ENCODE data around the gene PPP1R14C. TPM values are rescaled to one million over a fixed set of nuclear protein-coding genes. Genes with fewer than 3 reads are reported as not detected.

PPP1R14C gene
- total RNA-seq, 2 experiments from 2014 or later = 0.21 TPM; not detected in 1

- Mint-ChIP-seq H3K27ac (peak overlapping the region; percentile 10), H3K36me3 (ENCODE audit: low read depth) (no peaks in the 10 kb centered on the region), H3K27me3 (peaks cover 36% of the 10 kb centered on the region), H3K4me1 (peaks cover 30% of the 10 kb centered on the region), H3K4me3 (no peak overlapping the region), H3K9me3 (ENCODE audit: low read depth) (no peaks in the 10 kb centered on the region)
- ChIA-PET POLR2A (no interaction called here), CTCF (interaction anchor here (0.6 to 1.5 kb wide), 3 partner anchors 33 to 191 kb away, joined by 3 to 6 read pairs (median 4); no protein-coding TSS in a partner anchor)
- ATAC-seq (peak; percentile 83), DNase-seq (no peak)
- intact Hi-C loops (cut with DNase I, micrococcal nuclease) = loop anchor here (1.0 to 5.0 kb wide), 2 partner anchors 87 to 89 kb away; no protein-coding TSS in a partner anchor
Observed at GRCh38 chr6:150256618-150257272, 113.9 kb downstream of the PPP1R14C start.

DNA sequence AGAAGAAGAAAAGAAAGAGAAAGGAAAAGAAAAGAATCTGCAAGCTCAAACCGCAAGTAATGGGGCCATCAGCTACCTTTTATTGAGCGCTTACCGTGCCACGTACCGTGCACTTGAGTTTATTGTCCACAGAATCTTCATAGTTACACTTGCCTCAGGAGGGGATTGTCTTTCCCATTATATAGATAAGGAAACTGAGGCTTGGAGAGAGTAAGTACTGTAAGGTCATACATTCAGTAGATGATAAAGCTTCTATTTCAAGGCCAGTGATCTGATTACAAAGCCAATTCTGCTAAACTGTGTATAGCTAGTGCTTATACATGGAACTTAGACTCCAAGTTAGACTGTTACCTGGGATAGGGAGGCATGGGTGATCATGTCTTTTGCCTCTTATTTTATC lies 115.5 kb downstream of the PPP1R14C start:
- Mint-ChIP-seq H3K9me3 (ENCODE audit: low read depth) (no peaks in the 10 kb centered on the region), H3K4me3 (no peak overlapping the region), H3K36me3 (ENCODE audit: low read depth) (no peaks in the 10 kb centered on the region), H3K4me1 (peaks cover 22% of the 10 kb centered on the region), H3K27ac (no peak overlapping the region), H3K27me3 (peaks cover 32% of the 10 kb centered on the region)
- ChIA-PET POLR2A (no interaction called here), CTCF (interaction anchor here (0.7 to 1.1 kb wide), 3 partner anchors 14 to 177 kb away, joined by 3 to 4 read pairs (median 3); no protein-coding TSS in a partner anchor)
- intact Hi-C loops (cut with DNase I, micrococcal nuclease) = loop anchor here in 1 of 2 experiments (5.0 kb wide), 1 partner anchor 91 kb away; no protein-coding TSS in a partner anchor
- ATAC-seq (no peak), DNase-seq (no peak)

DNA sequence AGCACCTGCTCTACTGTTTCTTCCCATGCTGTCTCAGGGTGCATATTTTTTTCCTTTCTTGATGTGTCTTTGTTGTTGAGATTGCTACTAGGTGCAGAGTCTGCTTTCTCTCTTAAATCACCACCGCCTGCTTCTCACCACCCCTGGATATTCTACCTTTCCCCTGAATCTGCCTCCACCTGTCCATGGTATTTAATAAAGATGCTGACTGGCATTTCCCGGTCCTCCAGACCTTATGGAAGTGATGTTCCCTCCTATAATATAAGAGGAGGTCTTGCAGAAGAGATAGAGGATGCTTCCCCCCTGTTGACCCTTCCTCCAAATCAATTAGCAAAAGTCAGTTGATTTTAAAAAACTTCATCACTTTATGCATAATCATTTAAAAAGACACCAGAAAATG lies 118.1 kb downstream of the PPP1R14C start:
- ChIA-PET POLR2A (no interaction called here), CTCF (interaction anchor here (1.6 kb wide), 1 partner anchor 10 kb away, joined by 3 read pairs; no protein-coding TSS in a partner anchor)
- no peak for DNase-seq
- no peak overlapping the region for H3K4me3 Mint-ChIP-seq
- ATAC-seq = no peak
- intact Hi-C loops (cut with DNase I, micrococcal nuclease) = no loop called here
- H3K27ac Mint-ChIP-seq = no peak overlapping the region
- no peaks in the 10 kb centered on the region for H3K36me3 Mint-ChIP-seq (ENCODE audit: low read depth)
- H3K4me1 Mint-ChIP-seq = peaks cover 13% of the 10 kb centered on the region
- no peaks in the 10 kb centered on the region for H3K9me3 Mint-ChIP-seq (ENCODE audit: low read depth)
- H3K27me3 Mint-ChIP-seq = peaks cover 14% of the 10 kb centered on the region

DNA sequence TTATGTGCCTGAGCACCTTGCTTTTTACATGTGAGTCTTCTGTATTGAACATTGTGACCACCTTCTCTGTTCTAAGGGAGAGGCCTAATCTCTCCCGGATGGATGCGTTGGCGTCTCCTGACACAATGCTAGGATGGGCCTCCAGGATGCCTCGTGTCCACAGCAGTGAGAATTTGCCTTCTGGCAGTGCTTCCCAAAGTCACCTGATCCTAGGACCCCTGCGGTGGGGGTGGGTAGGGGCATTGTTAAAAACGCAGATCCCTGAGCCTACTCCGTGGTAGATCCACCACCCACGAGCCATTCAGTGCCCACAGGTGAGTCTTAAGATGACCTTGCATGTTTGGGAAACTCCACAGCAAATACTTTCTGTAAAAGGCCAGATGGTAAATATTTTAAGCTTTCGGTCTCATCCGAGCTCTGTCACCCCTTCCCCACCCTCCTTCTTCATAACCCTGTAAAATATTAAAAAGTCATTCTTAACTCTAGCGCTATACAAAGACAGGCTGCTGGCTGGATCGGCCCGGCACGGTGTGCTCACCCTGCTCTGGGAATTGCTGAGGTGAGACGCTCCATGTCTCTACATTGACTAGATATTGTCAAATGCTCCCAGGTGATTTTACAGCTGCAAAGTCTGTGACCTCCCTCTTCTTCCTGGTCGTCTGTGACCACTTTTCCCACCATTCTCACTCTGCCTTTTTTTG lies 119.3 kb downstream of the PPP1R14C start:
- Mint-ChIP-seq H3K9me3 (ENCODE audit: low read depth) (no peaks in the 10 kb centered on the region), H3K4me1 (peaks cover 2% of the 10 kb centered on the region), H3K4me3 (no peak overlapping the region), H3K27ac (no peak overlapping the region), H3K36me3 (ENCODE audit: low read depth) (no peaks in the 10 kb centered on the region), H3K27me3 (peaks cover 6% of the 10 kb centered on the region)
- ChIA-PET CTCF (no interaction called here), POLR2A (no interaction called here)
- ATAC-seq (no peak), DNase-seq (no peak)
- intact Hi-C loops (cut with DNase I, micrococcal nuclease) = no loop called here

- Mint-ChIP-seq H3K9me3 (ENCODE audit: low read depth) (no peaks in the 10 kb centered on the region), H3K27ac (no peak overlapping the region), H3K4me1 (peaks cover 2% of the 10 kb centered on the region), H3K4me3 (no peak overlapping the region), H3K27me3 (peaks cover 6% of the 10 kb centered on the region), H3K36me3 (ENCODE audit: low read depth) (no peaks in the 10 kb centered on the region)
- DNase-seq (peak; percentile 44), ATAC-seq (peak; percentile 26)
- intact Hi-C loops (cut with DNase I, micrococcal nuclease) = no loop called here
- ChIA-PET POLR2A (no interaction called here), CTCF (no interaction called here)
Observed at GRCh38 chr6:150263765-150264404, 121.0 kb downstream of the PPP1R14C start.

DNA sequence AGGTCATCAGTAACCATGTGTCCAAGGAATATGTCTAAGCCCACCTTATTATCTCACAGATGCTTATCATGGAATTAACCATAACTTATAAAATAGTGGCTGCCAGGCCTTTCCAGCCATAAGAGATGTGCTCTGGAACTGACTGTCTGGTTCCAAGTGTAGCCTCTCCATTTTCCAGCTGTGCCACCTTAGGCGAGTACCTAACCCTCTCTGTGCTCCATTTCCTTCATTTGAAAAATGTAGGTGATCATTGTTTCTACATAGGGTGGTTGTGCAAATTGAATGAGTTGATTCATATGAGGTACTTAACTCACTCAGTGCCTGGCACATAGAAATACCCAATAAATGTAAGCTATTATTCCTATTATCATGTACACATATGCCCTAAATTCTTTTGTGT lies 123.5 kb downstream of the PPP1R14C start:
- no peak for DNase-seq
- Mint-ChIP-seq H3K27ac (no peak overlapping the region), H3K4me1 (peaks cover 2% of the 10 kb centered on the region), H3K27me3 (no peaks in the 10 kb centered on the region), H3K9me3 (ENCODE audit: low read depth) (no peaks in the 10 kb centered on the region), H3K36me3 (ENCODE audit: low read depth) (no peaks in the 10 kb centered on the region), H3K4me3 (no peak overlapping the region)
- POLR2A ChIA-PET = no interaction called here
- ATAC-seq = no peak
- intact Hi-C loops (cut with DNase I, micrococcal nuclease) = no loop called here
- CTCF ChIA-PET = no interaction called here

- CTCF ChIA-PET = interaction anchor here (0.8 kb wide), 1 partner anchor 219 kb away, joined by 3 read pairs; no protein-coding TSS in a partner anchor
- Mint-ChIP-seq H3K27ac (no peak overlapping the region), H3K9me3 (ENCODE audit: low read depth) (no peaks in the 10 kb centered on the region), H3K36me3 (ENCODE audit: low read depth) (no peaks in the 10 kb centered on the region), H3K27me3 (no peaks in the 10 kb centered on the region), H3K4me3 (no peak overlapping the region), H3K4me1 (peaks cover 2% of the 10 kb centered on the region)
- DNase-seq (no peak), ATAC-seq (no peak)
- intact Hi-C loops (cut with DNase I, micrococcal nuclease) = no loop called here
- POLR2A ChIA-PET = no interaction called here
Observed at GRCh38 chr6:150266963-150267685, 124.3 kb downstream of the PPP1R14C start.

DNA sequence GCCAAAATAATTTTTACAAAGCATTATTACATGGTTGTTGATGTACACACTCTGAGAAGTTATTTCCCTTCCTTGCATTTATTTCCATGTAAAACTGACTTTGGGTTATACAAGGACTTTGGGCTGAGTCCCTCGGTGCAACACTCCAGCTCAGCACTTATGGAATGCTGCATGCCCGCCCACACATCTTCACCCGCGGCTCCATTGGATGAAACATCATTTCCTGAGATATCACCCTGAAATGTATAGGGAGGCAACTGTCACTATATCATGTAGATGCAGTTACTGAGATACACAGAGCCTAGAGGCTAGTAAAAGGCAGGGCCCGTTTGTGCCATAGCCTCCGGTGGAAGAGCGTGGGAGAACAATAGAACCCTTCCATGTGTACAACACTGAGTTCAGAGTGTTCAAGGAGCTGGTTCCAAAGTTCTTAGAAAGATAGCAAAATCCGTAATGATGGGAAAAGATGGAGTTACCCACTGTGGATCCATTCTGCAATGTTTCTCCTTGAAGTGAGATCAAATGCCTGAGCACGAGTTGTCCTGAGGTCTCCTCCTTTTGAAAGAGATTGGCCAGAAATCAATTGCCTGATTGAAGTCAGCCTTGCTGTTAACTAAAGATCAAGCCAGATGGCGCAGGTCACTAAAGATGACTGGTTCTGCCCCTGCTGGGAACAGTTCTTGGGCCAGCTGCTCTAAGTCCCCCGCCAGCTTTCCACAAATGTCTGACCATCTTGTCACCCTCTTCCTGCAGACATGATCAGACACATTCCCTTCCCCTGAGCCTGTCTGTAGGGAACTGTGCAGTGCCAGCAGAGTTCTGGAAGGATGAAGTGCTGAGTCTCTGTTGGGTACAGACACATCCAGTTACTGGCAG lies 125.1 kb downstream of the PPP1R14C start:
- Mint-ChIP-seq H3K36me3 (ENCODE audit: low read depth) (no peaks in the 10 kb centered on the region), H3K4me3 (no peak overlapping the region), H3K4me1 (peaks cover 2% of the 10 kb centered on the region), H3K27ac (no peak overlapping the region), H3K27me3 (no peaks in the 10 kb centered on the region), H3K9me3 (ENCODE audit: low read depth) (no peaks in the 10 kb centered on the region)
- CTCF ChIA-PET = interaction anchor here (0.8 kb wide), 1 partner anchor 218 kb away, joined by 3 read pairs; no protein-coding TSS in a partner anchor
- intact Hi-C loops (cut with DNase I, micrococcal nuclease) = no loop called here
- ATAC-seq (no peak), DNase-seq (no peak)
- POLR2A ChIA-PET = no interaction called here

DNA sequence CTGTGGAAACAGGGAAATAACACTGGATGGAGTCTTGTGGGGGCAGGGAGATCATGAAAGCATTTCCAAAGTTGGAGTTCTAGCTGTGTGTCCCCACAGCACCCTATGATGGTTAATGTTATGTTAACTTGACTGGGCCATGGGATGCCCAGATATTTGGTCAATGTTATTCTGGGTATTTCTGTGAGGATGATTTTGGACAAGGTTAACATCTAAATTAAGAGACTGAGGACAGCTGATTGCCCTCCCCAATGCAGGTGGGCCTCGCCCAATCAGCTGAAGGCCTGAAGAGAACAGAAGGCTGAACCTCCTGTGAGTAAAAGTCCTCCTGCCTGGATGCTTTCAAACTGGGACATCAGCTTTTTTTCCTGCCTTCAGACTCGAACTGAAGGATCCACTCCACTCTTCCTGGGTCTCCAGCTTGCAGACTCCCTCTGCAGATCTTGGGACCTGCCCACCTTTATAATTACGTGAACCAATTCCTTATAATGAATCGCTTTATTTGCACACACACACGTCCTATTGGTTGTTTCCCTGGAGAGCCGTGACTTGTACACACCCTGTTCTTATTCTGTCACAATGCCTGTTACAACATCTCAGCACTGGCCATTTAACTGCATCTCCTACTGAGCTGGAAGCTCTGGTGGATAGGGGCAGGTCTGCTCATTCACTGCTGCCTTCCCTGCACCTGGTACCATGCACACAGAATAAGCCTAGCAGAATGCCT lies 126.4 kb downstream of the PPP1R14C start:
- Mint-ChIP-seq H3K27me3 (no peaks in the 10 kb centered on the region), H3K27ac (no peak overlapping the region), H3K36me3 (ENCODE audit: low read depth) (no peaks in the 10 kb centered on the region), H3K9me3 (ENCODE audit: low read depth) (no peaks in the 10 kb centered on the region), H3K4me1 (peaks cover 2% of the 10 kb centered on the region), H3K4me3 (no peak overlapping the region)
- DNase-seq = no peak
- ChIA-PET CTCF (no interaction called here), POLR2A (no interaction called here)
- intact Hi-C loops (cut with DNase I, micrococcal nuclease) = no loop called here
- ATAC-seq = no peak

- ChIA-PET POLR2A (no interaction called here), CTCF (no interaction called here)
- Mint-ChIP-seq H3K4me3 (no peak overlapping the region), H3K27ac (no peak overlapping the region), H3K4me1 (no peaks in the 10 kb centered on the region), H3K27me3 (no peaks in the 10 kb centered on the region), H3K9me3 (ENCODE audit: low read depth) (no peaks in the 10 kb centered on the region), H3K36me3 (ENCODE audit: low read depth) (no peaks in the 10 kb centered on the region)
- ATAC-seq (peak; percentile 44), DNase-seq (peak; percentile 29)
- intact Hi-C loops (cut with DNase I, micrococcal nuclease) = no loop called here
Observed at GRCh38 chr6:150269857-150270223, 127.0 kb downstream of the PPP1R14C start.
